Gastrocnemius medialis (tissue), 4 donors: ENCODE data around the gene LYSET. TPM values are rescaled to one million over a fixed set of nuclear protein-coding genes. Genes with fewer than 3 reads are reported as not detected.

ENCODE experiments used
- ATAC-seq, 2 donors: fragments of 150-250 bp; one replicate each; pipeline ENCODE4 v1.9.1; 2016
- DNase-seq, 2 donors: peaks; one replicate each; pipeline ENCODE4 v3.0.0-alpha.2; 2019
- H3K27ac ChIP-seq, 4 donors: fragments of 200-600 bp; sonication (generic); 1 replicate in 1 of 4; 2 replicates in 3 of 4; pipeline ENCODE4 v1.5.1; 2016 to 2018; ENCODE audit warnings: mild to moderate bottlenecking in 2 of 4, moderate library complexity in 1 of 4
- H3K27me3 ChIP-seq, 3 donors: fragments of 200-600 bp; sonication (generic) in 2 of 3; 1 replicate in 1 of 3; 2 replicates in 2 of 3; pipeline versions ENCODE4 v1.5.1 to v1.6.0; 2016 to 2019; ENCODE audit warnings: mild to moderate bottlenecking in 1 of 3, moderate library complexity in 1 of 3
- H3K36me3 ChIP-seq, 2 donors: fragments of 200-600 bp; sonication (generic) in 1 of 2; one replicate each; pipeline ENCODE4 v1.5.1; 2017 to 2018
- H3K4me1 ChIP-seq, 2 donors: fragments of 200-600 bp; sonication (generic) in 1 of 2; one replicate each; pipeline ENCODE4 v1.5.1; 2016 to 2017; ENCODE audit warnings: mild to moderate bottlenecking in 2 of 2
- H3K4me3 ChIP-seq, 4 donors: fragments of 200-600 bp; sonication (generic) in 3 of 4; 1 replicate in 1 of 4; 2 replicates in 3 of 4; pipeline ENCODE4 v1.5.1; 2016 to 2019; ENCODE audit warnings: mild to moderate bottlenecking in 2 of 4
- H3K9me3 ChIP-seq, 3 donors: fragments of 200-600 bp; sonication (generic) in 2 of 3; 1 replicate in 1 of 3; 2 replicates in 2 of 3; pipeline ENCODE4 v1.5.1; 2016 to 2019
- POLR2A ChIP-seq, 2 donors: fragments of 450-650 bp; IDR thresholded peaks; one replicate each; pipeline ENCODE4 v1.6.1; 2017; ENCODE audit warnings: antibody characterized with exemption in 2 of 2, mild to moderate bottlenecking in 2 of 2, moderate library complexity in 2 of 2
- in situ Hi-C, 4 donors: fragments of 200-750 bp; cut with MboI; loops; one replicate each; pipeline versions ENCODE4 v1.15.0 to v1.8.0; 2017; ENCODE audit warnings: low sequenced_read_pairs in 4 of 4
- intact Hi-C: fragments of 100-400 bp; cut with DNase I; formaldehyde crosslinking; loops from one replicate; pipeline ENCODE4 v1.15.1; 2023; ENCODE audit warnings: low total_unique reads
- total RNA-seq, 4 donors: library from RNA; depleted of rRNA; stranded (reverse); fragments of >200 nt; gene quantifications; one replicate each; pipeline versions ENCODE4 v1.1.0 to v1.2.3, GENCODE V29; 2016
- TF ChIP-seq, protein P1 (sequence below), 5 experiments: fragments of 450-650 bp in 3 of 5; fragments of 200-600 bp in 2 of 5; sonication (generic) in 2 of 5; IDR thresholded peaks in 4 of 5; conservative IDR thresholded peaks in 1 of 5; 1 replicate in 4 of 5; 2 replicates in 1 of 5; pipeline ENCODE4 v1.5.1; 2016 to 2019; ENCODE audit warnings: antibody characterized with exemption in 5 of 5, mild to moderate bottlenecking in 3 of 5, moderate library complexity in 3 of 5

LYSET gene
- total RNA-seq, 4 donors from 2014 or later, result 9.7 to 16.0 (median 14.0) TPM

DNA sequence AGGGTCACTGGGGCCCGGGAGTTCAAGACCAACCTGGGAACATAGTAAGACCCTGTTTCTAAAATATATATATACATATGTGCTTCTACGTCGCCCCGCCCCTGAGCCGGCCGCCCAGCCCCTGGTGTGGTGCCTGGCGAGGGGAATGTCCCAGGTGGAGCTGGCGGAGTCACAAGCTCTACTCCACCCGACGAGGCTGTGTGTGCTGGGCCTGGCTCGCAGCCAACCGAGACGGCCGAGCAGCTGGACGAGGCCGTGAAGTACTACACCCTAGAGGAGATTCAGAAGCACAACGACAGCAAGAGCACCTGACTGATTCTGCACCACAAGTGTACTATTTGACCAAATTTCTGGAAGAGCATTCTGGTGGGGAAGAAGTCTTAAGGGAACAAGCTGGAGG, 47.3 kb upstream of the LYSET start:
- Histone ChIP-seq H3K4me3 (no peak overlapping the region), H3K4me1 (no peaks in the 10 kb centered on the region), H3K36me3 (no peaks in the 10 kb centered on the region), H3K27ac (no peak overlapping the region), H3K9me3 (no peaks in the 10 kb centered on the region), H3K27me3 (no peaks in the 10 kb centered on the region)
- intact Hi-C loops, result no loop called here
- ATAC-seq (no peak), DNase-seq (no peak)
- in situ Hi-C loops, result loop anchor here in 3 of 4 donors (5.0 to 10.0 kb wide), 2 partner anchors 183 to 186 kb away; no protein-coding TSS in a partner anchor
- TF ChIP-seq, protein P1, sequence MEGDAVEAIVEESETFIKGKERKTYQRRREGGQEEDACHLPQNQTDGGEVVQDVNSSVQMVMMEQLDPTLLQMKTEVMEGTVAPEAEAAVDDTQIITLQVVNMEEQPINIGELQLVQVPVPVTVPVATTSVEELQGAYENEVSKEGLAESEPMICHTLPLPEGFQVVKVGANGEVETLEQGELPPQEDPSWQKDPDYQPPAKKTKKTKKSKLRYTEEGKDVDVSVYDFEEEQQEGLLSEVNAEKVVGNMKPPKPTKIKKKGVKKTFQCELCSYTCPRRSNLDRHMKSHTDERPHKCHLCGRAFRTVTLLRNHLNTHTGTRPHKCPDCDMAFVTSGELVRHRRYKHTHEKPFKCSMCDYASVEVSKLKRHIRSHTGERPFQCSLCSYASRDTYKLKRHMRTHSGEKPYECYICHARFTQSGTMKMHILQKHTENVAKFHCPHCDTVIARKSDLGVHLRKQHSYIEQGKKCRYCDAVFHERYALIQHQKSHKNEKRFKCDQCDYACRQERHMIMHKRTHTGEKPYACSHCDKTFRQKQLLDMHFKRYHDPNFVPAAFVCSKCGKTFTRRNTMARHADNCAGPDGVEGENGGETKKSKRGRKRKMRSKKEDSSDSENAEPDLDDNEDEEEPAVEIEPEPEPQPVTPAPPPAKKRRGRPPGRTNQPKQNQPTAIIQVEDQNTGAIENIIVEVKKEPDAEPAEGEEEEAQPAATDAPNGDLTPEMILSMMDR (IDR thresholded peaks at IDR 0.05 in 4 of 5, conservative IDR thresholded peaks at IDR 0.05 in 1 of 5), result no peak
- no peak for TF ChIP-seq POLR2A (IDR thresholded peaks at IDR 0.05)

DNA sequence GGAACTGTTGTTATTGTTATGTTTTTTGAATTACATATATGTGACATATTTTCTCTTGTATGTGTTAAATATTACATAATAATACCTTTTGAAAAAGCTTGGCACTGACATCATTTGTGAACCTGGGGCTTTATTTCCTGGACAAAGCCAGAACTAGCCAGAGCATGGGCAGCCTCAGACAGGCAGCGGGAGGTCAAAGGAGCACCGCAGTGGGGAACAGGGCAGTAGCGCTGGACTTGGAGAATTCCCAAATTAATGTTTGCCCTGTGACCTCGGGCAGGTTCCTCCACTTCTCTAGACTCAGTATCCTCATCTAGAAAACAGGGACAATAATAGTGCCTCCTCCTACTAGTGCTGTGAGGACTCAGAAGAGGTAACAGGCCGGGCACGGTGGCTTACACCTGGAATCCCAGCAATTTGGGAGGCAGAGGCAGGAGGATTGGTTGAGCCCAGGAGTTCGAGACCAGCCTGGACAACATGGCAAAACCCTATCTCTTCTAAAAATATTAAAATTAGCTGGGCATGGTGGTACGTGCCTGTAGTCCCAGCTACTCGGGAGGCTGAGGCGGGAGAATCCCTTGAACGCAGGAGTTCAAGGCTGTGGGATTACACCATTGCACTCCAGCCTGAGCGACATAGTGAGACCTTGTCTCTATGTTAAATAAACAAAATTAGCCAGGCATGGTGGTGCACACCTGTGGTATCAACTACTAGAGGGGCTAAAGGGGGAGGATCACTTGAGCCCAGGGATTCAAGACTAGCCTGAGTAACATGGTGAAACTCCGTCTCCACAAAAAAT, 42.1 kb upstream of the LYSET start:
- TF ChIP-seq POLR2A (IDR thresholded peaks at IDR 0.05), result no peak
- TF ChIP-seq, protein P1 (IDR thresholded peaks at IDR 0.05 in 4 of 5, conservative IDR thresholded peaks at IDR 0.05 in 1 of 5), result no peak
- ATAC-seq, result no peak
- no peak overlapping the region for H3K27ac ChIP-seq
- in situ Hi-C loops (loop anchor here in 1 of 4 donors (5.0 kb wide), 1 partner anchor 191 kb away; no protein-coding TSS in a partner anchor), intact Hi-C loops (no loop called here)
- no peaks in the 10 kb centered on the region for H3K27me3 ChIP-seq
- no peaks in the 10 kb centered on the region for H3K36me3 ChIP-seq
- DNase-seq, result no peak
- H3K9me3 ChIP-seq, result no peaks in the 10 kb centered on the region
- H3K4me3 ChIP-seq, result no peak overlapping the region
- H3K4me1 ChIP-seq, result no peaks in the 10 kb centered on the region

DNA sequence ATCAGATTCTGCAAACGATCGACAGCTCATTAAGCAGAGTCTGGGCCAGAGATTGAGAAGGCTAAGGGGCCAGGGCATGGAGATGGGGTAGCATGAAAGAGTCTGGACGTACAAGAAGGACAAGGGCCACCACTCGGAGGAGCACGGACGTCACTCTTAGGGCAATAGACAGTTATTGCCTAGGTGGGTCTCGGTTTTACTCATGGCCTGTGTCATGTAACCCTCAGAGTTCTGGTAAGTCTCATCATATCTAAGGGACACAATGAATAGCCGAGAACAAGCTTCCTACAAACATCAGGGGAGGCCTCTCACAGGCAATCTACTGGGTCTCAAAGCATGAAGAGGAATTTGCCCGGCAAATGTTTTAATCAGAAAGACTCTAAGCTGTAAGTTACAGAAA, 39.0 kb upstream of the LYSET start:
- Histone ChIP-seq H3K9me3 (no peaks in the 10 kb centered on the region), H3K4me3 (no peak overlapping the region), H3K27ac (no peak overlapping the region), H3K4me1 (no peaks in the 10 kb centered on the region), H3K36me3 (no peaks in the 10 kb centered on the region), H3K27me3 (no peaks in the 10 kb centered on the region)
- in situ Hi-C loops (no loop called here), intact Hi-C loops (no loop called here)
- no peak for DNase-seq
- ATAC-seq, result no peak
- TF ChIP-seq, protein P1 (IDR thresholded peaks at IDR 0.05 in 4 of 5, conservative IDR thresholded peaks at IDR 0.05 in 1 of 5), result no peak
- no peak for TF ChIP-seq POLR2A (IDR thresholded peaks at IDR 0.05)

DNA sequence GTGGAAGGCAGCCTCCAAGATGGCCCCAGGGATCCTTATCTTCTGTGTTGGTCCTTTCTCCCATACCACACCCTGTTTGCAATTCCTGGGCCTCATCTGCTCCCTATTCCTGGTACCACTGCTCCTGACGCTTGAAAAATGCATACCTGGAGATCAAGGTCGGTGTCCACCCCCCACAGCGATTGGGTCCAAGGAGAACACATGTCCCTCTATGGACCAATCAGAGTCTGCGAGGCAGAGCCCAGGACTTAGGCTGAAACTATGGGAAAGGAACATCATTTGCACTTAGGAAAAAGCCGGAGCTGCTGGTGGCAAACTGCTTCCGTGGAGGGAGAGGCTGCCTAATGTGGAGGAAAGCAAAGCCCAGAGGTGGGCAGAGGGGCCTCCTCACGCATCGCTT, 36.1 kb upstream of the LYSET start:
- Histone ChIP-seq H3K27me3 (no peaks in the 10 kb centered on the region), H3K36me3 (no peaks in the 10 kb centered on the region), H3K4me1 (no peaks in the 10 kb centered on the region), H3K9me3 (no peaks in the 10 kb centered on the region), H3K27ac (no peak overlapping the region), H3K4me3 (no peak overlapping the region)
- intact Hi-C loops (no loop called here), in situ Hi-C loops (no loop called here)
- TF ChIP-seq, protein P1 (IDR thresholded peaks at IDR 0.05 in 4 of 5, conservative IDR thresholded peaks at IDR 0.05 in 1 of 5), result no peak
- TF ChIP-seq POLR2A (IDR thresholded peaks at IDR 0.05), result no peak
- DNase-seq (no peak), ATAC-seq (no peak)
